GM19193 (cell line): ENCODE measurements around the gene CDIP1.

ENCODE experiments used
- POLR2A ChIP-seq: IDR thresholded peaks from 4 replicates; pipeline ENCODE4 v1.6.1; 2011; ENCODE audit not compliant: insufficient read depth, insufficient read length; ENCODE audit errors: extremely low read depth

CDIP1 gene

DNA sequence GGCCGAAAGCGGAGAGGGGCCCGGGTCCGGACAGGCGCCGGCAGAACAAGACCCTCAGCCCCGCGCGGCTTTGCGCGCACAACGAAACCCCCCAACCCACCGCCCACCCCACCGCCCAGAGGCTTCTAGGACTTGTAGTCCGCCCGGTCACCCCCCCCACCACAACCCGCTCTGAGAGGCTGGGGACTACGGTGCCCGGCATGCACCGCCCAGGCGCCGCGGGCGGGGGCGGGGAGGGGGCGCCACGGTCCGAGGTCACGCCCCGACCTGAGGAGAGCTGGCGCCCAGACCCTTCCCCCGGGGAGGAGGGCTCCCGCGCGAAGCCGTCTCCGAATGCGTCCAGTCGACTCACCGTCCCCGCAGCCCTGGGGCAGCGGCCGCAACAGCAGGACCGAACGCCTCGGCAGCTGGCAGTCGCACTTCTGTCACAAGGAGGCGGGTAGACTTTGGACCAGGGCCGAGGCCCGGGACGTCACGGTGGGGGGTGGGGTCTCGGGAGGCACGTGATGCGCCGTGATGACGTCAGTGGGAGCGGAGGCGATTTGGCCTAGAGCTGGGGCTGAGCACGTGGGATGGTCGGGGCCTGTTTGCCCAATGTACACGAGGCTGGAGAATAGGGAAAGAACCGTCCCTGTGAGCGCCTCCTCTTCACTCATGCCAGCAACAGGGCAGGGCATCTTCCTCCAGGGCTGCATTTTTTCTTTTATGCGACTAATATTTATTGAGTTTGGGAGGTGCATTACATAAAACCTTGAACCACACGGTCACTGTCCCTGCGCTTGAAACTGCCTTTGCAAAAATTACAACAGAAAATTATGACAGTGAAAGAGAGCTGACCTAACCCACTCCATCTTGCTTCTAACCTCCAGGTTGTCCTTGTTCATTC lies at the start of gene CDIP1:
Gene CDIP1, minus strand, starts transcription at position 424 of the 886 bp plus-strand sequence. CDS start 24,643 bp downstream, outside the sequence.
- TF ChIP-seq POLR2A: peak; percentile 90

DNA sequence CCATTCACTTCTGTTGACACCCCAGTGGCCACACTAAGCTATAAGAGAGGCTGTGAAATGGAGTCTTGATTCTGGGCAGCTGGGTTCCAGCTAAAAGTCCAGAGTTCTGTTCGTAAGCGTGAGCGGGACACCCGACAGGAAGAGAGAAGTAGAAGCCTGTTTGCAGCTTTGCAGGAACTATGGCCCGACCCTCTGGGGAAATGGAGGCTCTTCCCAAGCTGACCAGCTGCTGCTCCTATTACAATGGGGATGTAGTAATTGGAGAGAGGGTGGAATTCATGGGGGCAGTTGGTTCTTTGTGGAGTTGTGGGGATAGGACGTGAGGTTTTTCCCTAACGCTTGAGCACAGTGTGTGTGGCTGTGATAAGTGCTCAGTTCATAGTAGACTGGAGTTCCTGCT lies 47.7 kb upstream of the CDIP1 start:
- no peak for TF ChIP-seq POLR2A

DNA sequence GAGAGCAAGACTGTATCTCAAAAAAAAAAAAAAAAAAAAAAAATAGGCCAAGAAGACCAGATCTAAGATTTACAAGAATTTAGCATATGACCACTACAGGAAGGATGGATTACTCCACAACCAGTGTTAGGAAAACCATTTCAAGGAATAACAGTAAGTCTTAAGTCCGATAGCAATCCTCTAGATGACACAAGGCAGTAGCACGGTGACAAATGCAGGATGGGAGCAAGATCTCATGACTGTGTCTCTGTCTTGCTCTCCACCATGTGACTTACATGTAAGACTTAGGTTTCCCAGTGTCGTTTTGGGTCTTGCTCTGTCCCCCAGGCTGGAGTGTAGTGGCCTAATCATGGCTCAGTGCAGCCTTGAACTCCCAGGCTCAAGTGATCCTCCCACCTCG lies 45.3 kb upstream of the CDIP1 start:
- no peak for TF ChIP-seq POLR2A

GRCh38 chr16:4580250-4580649 lies 41.7 kb upstream of the CDIP1 start:
- no peak for TF ChIP-seq POLR2A

GRCh38 chr16:4578961-4579530 lies 40.5 kb upstream of the CDIP1 start:
- TF ChIP-seq POLR2A: no peak

- no peak for TF ChIP-seq POLR2A
Observed at GRCh38 chr16:4576008-4576407, 37.4 kb upstream of the CDIP1 start.

DNA sequence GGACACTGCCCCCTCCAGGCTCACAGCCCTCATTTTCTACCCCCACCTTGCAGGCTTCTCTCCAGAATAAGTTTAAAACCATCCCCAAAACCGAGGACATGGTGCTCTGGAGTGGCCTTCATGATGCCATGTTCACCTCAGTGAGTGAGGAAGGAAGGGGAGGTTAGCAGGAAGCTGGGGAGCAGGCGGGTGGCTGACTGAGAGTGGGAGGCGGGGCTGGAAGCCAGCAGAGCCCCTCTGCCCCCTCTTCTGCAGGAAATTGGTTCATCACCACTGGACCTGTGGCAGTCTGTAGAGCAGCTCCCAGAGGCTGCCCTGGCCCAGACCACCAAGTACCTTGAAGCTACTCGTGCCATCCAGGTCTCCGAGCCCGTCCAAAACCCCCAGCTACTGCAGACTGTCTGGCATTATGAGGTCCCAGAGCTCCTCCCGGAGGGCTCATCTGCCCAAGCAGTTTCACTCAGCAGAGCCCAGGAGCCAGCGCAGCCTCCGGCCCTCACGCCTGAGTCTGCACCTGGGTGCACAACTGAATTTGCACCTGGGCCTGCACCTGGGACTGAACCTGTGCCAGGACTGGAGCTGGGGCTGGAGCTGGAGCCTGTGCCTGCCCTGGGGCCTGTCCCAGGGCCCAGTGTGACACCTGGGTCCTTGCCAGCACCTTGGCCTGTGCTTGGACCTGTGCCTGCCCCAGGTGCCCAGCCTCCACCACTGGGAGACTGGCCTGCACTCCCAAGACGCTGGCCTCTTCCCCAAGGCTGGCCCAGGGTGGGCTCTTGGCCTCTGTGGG lies 36.5 kb upstream of the CDIP1 start:
- TF ChIP-seq POLR2A: no peak

DNA sequence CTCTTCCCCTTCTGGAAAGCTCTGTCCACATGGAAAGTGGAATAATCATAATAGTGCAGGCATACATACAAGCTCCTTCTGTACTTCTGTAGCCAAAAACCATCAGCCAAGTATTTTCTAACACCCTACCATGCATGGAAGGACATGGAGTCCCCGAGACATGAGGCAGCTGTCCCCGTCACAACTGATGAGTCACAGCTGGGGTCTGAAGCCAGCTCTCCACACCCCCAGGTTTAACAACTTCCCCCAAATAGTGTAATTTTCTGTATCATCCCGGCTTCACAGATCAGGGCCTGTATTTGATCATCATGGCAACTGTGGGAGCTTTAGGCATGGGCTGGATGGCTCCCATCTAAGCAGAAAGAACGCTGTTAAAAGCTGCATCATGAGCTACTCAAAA lies 34.1 kb upstream of the CDIP1 start:
- TF ChIP-seq POLR2A: no peak

- no peak for TF ChIP-seq POLR2A
Observed at GRCh38 chr16:4570688-4571321, 32.2 kb upstream of the CDIP1 start.

DNA sequence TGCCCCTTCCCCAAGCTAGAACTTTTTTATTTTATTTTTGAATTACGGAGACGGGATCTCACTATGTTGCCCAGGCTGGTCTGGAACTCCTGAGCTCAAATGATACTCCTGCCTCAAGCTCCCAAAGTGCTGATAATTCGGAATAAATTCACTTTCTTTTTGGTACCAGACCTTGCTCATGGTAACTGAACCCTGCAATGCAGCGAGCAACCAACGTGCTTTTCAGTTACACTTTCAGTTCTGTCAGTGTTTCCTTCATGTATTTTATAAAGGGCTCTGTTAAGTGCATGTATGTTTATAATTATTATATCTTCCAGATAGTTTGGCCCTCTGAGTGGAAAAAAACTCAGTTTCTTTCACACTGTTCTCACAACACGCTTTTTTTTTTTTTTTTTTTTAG lies 31.5 kb upstream of the CDIP1 start:
- TF ChIP-seq POLR2A: no peak

DNA sequence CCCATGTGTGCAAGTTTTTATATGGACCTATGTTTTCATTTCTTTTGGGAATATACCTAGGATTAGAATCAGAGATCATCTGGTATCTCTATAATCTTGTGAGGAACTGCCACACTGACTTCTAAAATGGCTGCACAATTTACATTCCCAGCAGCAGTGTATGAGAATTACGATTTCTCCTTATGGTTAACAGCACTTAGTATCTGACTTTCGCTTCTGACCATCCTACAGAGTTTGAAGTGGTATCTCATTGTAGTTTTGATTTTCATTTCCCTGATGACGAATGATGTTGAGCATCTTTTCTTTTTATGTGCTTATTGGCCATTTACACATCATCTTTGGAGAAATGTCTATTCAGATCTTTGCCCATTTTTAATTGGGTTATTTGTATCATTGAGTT lies 27.6 kb upstream of the CDIP1 start:
- no peak for TF ChIP-seq POLR2A

- no peak for TF ChIP-seq POLR2A
Observed at GRCh38 chr16:4564661-4565267, 26.2 kb upstream of the CDIP1 start.

DNA sequence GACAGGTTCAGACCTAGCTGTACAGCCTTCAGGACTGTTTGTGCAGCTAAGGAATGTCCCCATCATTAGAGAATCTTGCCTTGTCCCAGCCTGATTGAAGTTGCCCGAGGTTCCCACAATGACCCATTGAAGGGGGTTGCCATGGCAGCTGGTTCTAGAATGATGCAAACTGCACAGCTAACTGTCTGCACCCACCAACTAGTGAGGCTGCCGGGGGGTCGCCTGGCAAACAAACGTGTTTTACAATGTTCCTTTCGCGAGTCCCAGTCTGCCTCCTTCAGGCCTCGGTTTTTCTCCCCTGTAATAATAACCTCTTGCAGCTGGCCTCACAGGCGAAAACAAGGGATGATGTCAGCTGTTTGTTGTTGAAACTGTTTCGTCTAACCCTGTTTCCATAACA lies 23.0 kb upstream of the CDIP1 start:
- no peak for TF ChIP-seq POLR2A

GRCh38 chr16:4557973-4558372 lies 19.4 kb upstream of the CDIP1 start:
- TF ChIP-seq POLR2A: no peak

GRCh38 chr16:4556580-4556979 lies 18.0 kb upstream of the CDIP1 start:
- no peak for TF ChIP-seq POLR2A
